CD4-positive, alpha-beta T cell (primary cell): ENCODE measurements around the gene DNAH17. TPM values are rescaled to one million over a fixed set of nuclear protein-coding genes. Genes with fewer than 3 reads are reported as not detected.

ENCODE experiments used
- ATAC-seq: fragments of 200-7000 bp; cut with Tn5 transposase; one replicate; pipeline ENCODE4 v1.10.0; 2022; ENCODE audit warnings: mild to moderate bottlenecking; ENCODE audit not compliant: poor library complexity
- CTCF ChIA-PET: fragments of 350-600 bp; sonication (Branson Sonifier 250); formaldehyde crosslinking; loops from one replicate; lab custom pipeline; 2021; ENCODE audit warnings: antibody characterized with exemption, inconsistent platforms; lab: Charles Lee
- POLR2A ChIA-PET: fragments of 350-600 bp; sonication (Branson Sonifier 250); formaldehyde crosslinking; loops from one replicate; lab custom pipeline; 2021; ENCODE audit warnings: antibody characterized with exemption, inconsistent platforms; lab: Charles Lee
- DNase-seq, 14 experiments: peaks; one replicate each; pipeline ENCODE4 v3.0.0-alpha.2; 2013 to 2020; ENCODE audit warnings: mixed read lengths in 2 of 14
- H3K27ac ChIP-seq, 2 donors: one replicate each; pipeline versions ENCODE4 v1.5.1 to v1.7.0; 2013; ENCODE audit warnings: low read length in 2 of 2, low read depth in 1 of 2, mild to moderate bottlenecking in 1 of 2
- H3K27me3 ChIP-seq, 2 experiments: 1 replicate in 1 of 2; 2 replicates in 1 of 2; pipeline versions ENCODE4 v1.6.1 to v1.7.0; 2013; ENCODE audit warnings: low read length in 2 of 2, control low read depth in 1 of 2, mild to moderate bottlenecking in 1 of 2, moderate library complexity in 1 of 2; ENCODE audit not compliant: insufficient read depth in 2 of 2, control insufficient read depth in 1 of 2
- H3K36me3 ChIP-seq: one replicate; pipeline ENCODE4 v1.6.1; 2013; ENCODE audit warnings: low read length, control low read depth; ENCODE audit not compliant: insufficient read depth
- H3K4me1 ChIP-seq: one replicate; pipeline ENCODE4 v1.6.1; 2013; ENCODE audit warnings: low read length, control low read depth; ENCODE audit not compliant: insufficient read depth
- H3K4me3 ChIP-seq: one replicate; pipeline ENCODE4 v1.5.1; 2013; ENCODE audit warnings: mild to moderate bottlenecking, low read length, moderate library complexity
- H3K9me3 ChIP-seq, 2 experiments: 1 replicate in 1 of 2; 2 replicates in 1 of 2; pipeline versions ENCODE4 v1.6.1 to v1.7.0; 2013; ENCODE audit warnings: low read length in 2 of 2, mild to moderate bottlenecking in 2 of 2, control low read depth in 1 of 2, moderate library complexity in 1 of 2; ENCODE audit not compliant: control insufficient read depth in 1 of 2, insufficient read depth in 1 of 2
- H3K27ac Mint-ChIP-seq: one replicate; pipeline ENCODE4 v1.8.0; 2020; ENCODE audit warnings: mixed read lengths
- H3K27me3 Mint-ChIP-seq: one replicate; pipeline ENCODE4 v1.8.0; 2021; ENCODE audit warnings: mixed read lengths
- H3K36me3 Mint-ChIP-seq: one replicate; pipeline ENCODE4 v1.8.0; 2021; ENCODE audit warnings: low read depth, mixed read lengths
- H3K4me1 Mint-ChIP-seq: one replicate; pipeline ENCODE4 v1.8.0; 2021; ENCODE audit warnings: low read depth, mixed read lengths
- H3K4me3 Mint-ChIP-seq: one replicate; pipeline ENCODE4 v1.8.0; 2020; ENCODE audit warnings: mild to moderate bottlenecking, mixed read lengths
- H3K9me3 Mint-ChIP-seq: one replicate; pipeline ENCODE4 v1.8.0; 2020; ENCODE audit warnings: mixed read lengths
- CTCF ChIP-seq: fragments of 200-600 bp; IDR thresholded peaks from one replicate; pipeline ENCODE4 v1.8.0; 2022; ENCODE audit warnings: antibody characterized with exemption, mild to moderate bottlenecking
- intact Hi-C, 2 experiments: fragments of 100-400 bp; cut with DNase I in 1 of 2; cut with micrococcal nuclease in 1 of 2; formaldehyde crosslinking; loops; one replicate each; pipeline versions ENCODE4 v1.15.1 to v1.9.0; 2023 to 2025; cut with DNase I, micrococcal nuclease
- total RNA-seq, 174 experiments: library from RNA in 2 of 174; stranded (reverse) in 2 of 174; gene quantifications; one replicate each; pipeline ENCODE4 v1.2.3 and lab custom pipeline; 2021 to 2026

Gene DNAH17
- total RNA-seq, 2 experiments from 2014 or later = 0.14 TPM; not detected in 1

DNA sequence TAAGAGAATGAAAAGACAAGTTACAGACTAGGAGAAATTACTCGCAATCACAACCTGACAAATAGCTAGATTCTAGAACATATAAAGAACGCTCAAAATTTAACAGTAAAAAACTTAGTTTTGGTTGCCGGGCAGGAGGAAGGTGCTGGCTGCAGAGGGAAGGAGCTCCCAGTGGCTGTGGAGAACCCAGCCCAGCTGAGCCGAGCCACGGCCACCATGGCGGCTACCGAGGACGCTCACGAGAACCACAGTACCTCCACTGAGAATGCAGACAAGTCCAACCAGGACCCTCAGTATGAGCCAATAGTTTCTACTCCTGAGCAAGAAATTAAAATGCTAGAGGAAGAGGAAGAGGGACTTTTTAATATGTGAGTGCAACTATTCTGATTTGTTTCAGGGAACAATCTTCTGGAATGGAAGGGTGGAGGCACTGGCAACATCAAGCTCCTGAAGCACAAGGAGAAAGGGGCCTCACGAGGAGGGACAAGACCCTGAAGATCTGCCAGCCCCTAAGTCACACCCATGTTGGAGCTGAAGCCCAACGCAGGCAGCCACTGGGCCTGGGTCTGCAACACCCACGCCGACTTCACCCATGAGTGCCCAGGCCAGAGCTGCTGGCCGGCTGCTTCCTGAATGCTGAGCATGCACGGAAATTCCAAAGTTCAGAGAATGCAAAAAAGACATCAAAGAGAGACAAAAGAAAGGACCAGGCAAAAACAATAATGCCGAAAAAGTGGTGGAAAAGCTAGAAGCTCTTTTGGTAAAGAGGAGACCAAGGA lies 55.0 kb downstream of the DNAH17 start:
- POLR2A ChIA-PET = no interaction called here
- Mint-ChIP-seq H3K36me3 (no peaks in the 10 kb centered on the region), H3K27ac (no peak overlapping the region), H3K4me1 (no peaks in the 10 kb centered on the region), H3K27me3 (no peaks in the 10 kb centered on the region), H3K9me3 (no peaks in the 10 kb centered on the region), H3K4me3 (no peak overlapping the region)
- no peak for ATAC-seq
- intact Hi-C loops = no loop called here
- no peak overlapping the region for H3K4me3 ChIP-seq
- no peak for TF ChIP-seq CTCF
- H3K27ac ChIP-seq = no peak overlapping the region
- no peaks in the 10 kb centered on the region for H3K36me3 ChIP-seq
- H3K27me3 ChIP-seq = no peaks in the 10 kb centered on the region
- CTCF ChIA-PET = no interaction called here
- no peaks in the 10 kb centered on the region for H3K9me3 ChIP-seq
- H3K4me1 ChIP-seq = no peaks in the 10 kb centered on the region
- no peak for DNase-seq

DNA sequence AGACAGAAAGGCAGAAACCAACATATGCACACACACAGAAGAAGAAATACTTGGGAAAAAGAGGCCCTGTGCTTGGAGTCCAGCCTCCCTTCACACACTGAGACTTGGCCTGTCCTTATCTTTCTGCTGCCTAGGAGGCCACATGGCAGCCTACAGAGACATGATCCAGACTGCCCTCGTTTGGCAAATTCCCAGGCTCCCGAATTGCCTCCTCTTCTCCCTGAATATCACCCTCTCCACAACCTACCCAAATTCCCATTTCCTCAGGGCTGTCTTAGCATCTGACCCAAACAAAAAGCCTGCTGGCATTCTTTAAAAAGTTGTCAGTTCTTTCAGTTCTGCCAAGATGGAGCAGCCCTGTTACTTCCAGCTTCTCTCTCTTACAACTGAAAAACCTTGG lies 59.8 kb downstream of the DNAH17 start:
- no peak overlapping the region for H3K4me3 ChIP-seq
- ATAC-seq (no peak), DNase-seq (no peak)
- H3K9me3 Mint-ChIP-seq = no peaks in the 10 kb centered on the region
- no peaks in the 10 kb centered on the region for H3K27me3 Mint-ChIP-seq
- intact Hi-C loops = no loop called here
- no peak overlapping the region for H3K27ac Mint-ChIP-seq
- CTCF ChIA-PET = no interaction called here
- H3K27ac ChIP-seq = no peak overlapping the region
- H3K4me3 Mint-ChIP-seq = no peak overlapping the region
- no peaks in the 10 kb centered on the region for H3K4me1 Mint-ChIP-seq
- no peaks in the 10 kb centered on the region for H3K36me3 ChIP-seq
- no peaks in the 10 kb centered on the region for H3K36me3 Mint-ChIP-seq
- TF ChIP-seq CTCF = no peak
- POLR2A ChIA-PET = no interaction called here
- H3K4me1 ChIP-seq = no peaks in the 10 kb centered on the region
- H3K9me3 ChIP-seq = no peaks in the 10 kb centered on the region
- no peaks in the 10 kb centered on the region for H3K27me3 ChIP-seq

DNA sequence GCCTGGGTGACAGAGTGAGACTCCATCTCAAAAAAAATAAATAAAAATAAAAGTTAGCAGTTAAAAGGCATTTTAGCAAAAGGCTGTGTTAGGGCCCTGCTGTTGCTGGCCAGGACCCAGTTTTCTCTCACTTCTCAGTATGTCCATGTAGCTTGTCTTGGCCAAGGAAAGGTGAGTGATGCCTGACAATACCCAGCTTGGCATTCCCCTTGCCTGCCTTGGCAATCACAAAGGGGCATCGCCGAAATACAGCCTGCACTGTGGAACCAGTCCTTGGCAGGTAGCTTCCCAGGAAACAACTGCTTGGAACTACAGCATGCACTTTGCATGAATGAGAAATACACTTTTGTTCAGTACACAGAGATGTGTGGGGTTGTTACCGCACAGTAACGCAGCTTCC lies 61.7 kb downstream of the DNAH17 start:
- no peak for TF ChIP-seq CTCF

More for the DNA sequence above, 61.7 kb downstream of the DNAH17 start:
- H3K27ac ChIP-seq = no peak overlapping the region
- Mint-ChIP-seq H3K27me3 (no peaks in the 10 kb centered on the region), H3K36me3 (no peaks in the 10 kb centered on the region), H3K27ac (no peak overlapping the region), H3K4me3 (no peak overlapping the region), H3K9me3 (no peaks in the 10 kb centered on the region), H3K4me1 (no peaks in the 10 kb centered on the region)
- no peak for ATAC-seq
- H3K4me1 ChIP-seq = no peaks in the 10 kb centered on the region
- DNase-seq = no peak
- POLR2A ChIA-PET = no interaction called here
- peaks cover 0 to 5% of the 10 kb centered on the region in 2 experiments for H3K9me3 ChIP-seq
- no peaks in the 10 kb centered on the region for H3K36me3 ChIP-seq
- intact Hi-C loops = no loop called here
- no peak overlapping the region for H3K4me3 ChIP-seq
- CTCF ChIA-PET = no interaction called here
- H3K27me3 ChIP-seq = no peaks in the 10 kb centered on the region
